IPS-18c (cell line): ENCODE data around the gene GTSE1.
A peak's percentile ranks its signal among the peaks of the same experiment; 100 is the strongest.
"Not testable (repeated sequence)": the region's sequence is repeated elsewhere in the genome, so short reads cannot be mapped to it uniquely, and the experiment has no call there.

Experiments
- H3K4me3 ChIP-seq: 2 replicates; pipeline ENCODE4 v1.7.0; 2013; ENCODE audit warnings: low read depth, mild to moderate bottlenecking, low read length, moderate library complexity; ENCODE audit not compliant: insufficient read depth
- H3K9me3 ChIP-seq: one replicate; pipeline ENCODE4 v1.6.1; 2013; ENCODE audit warnings: mild to moderate bottlenecking, low read length, moderate library complexity; ENCODE audit not compliant: control insufficient read depth, insufficient read depth

The GTSE1 gene, protein sequence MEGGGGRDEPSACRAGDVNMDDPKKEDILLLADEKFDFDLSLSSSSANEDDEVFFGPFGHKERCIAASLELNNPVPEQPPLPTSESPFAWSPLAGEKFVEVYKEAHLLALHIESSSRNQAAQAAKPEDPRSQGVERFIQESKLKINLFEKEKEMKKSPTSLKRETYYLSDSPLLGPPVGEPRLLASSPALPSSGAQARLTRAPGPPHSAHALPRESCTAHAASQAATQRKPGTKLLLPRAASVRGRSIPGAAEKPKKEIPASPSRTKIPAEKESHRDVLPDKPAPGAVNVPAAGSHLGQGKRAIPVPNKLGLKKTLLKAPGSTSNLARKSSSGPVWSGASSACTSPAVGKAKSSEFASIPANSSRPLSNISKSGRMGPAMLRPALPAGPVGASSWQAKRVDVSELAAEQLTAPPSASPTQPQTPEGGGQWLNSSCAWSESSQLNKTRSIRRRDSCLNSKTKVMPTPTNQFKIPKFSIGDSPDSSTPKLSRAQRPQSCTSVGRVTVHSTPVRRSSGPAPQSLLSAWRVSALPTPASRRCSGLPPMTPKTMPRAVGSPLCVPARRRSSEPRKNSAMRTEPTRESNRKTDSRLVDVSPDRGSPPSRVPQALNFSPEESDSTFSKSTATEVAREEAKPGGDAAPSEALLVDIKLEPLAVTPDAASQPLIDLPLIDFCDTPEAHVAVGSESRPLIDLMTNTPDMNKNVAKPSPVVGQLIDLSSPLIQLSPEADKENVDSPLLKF

DNA sequence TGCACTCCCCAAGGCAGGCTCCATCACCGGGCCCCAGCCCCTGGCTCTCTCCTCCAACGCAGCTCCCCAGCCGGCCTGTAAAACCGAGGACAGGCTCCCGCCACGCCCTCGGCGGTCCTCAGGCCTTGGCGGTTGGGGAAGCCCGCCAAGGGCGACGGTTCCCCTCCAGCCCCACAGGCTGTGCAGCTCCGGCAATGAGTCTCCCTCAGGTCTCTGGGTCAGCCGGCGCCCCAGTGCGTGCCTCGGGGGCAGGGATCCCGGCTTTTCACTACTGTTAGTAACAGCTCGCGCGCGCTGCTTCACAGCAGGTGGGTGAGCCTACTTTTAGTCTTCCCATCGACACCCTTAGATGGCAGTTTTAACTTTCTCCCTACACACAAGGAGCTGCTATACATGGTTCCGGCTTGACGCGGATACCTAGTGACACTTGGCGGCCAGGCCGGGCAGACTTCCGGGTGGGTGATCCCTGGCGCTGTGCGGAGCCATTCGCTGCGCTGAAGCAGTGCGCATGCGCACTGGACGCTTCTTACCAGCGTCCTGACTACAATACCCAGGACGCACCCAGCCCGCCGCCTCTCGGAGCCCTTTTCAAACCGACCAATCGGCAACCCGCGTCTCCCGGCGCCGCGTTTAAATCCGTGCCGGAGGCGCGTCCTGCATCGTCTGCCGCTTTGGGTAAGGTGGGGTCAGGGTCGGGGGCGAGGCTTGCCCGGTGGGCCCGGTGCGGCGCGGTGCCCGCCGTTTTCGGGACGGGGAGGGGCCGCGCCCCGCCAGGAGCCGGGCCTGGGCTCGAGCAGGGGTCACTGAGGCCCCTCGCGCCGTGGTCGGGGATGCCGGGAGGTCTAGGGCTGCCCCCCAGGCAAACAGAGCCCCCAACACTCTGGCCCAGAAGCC is at the start of gene GTSE1:
TSS of gene GTSE1 (plus strand) at position 614 of the 894 bp plus-strand sequence. CDS start 531 bp downstream, outside the sequence.
- Histone ChIP-seq H3K9me3 (no peaks in the 10 kb centered on the region), H3K4me3 (peak within 1 kb of the TSS; percentile 96)

DNA sequence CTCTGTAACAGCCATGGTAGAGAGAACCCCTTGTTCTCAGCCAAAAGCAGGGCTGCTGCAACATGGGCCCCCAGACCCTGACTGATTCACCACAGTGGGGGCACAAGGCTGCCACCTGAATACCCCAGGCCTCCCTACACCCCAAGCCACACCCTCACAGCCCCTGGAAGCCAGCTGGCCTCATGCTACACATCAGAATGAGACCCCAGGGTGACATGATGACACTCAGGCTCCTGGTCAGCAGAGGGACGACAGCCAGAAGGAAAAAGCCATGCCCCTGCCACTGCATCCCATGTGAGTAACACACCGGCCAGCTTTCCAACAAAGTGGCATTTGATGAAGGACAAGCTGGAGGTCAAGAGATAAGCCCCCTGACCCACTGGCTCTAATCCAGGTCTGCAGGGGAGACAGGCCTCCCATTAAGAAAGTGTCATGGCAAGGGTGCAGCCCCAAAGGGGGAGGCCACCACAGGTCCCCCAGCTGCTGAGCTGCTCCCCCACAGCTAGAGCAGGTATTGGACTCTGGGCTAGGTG is 49.2 kb upstream of the GTSE1 start:
- no peak overlapping the region for H3K4me3 ChIP-seq
- H3K9me3 ChIP-seq = peaks cover 2% of the 10 kb centered on the region

DNA sequence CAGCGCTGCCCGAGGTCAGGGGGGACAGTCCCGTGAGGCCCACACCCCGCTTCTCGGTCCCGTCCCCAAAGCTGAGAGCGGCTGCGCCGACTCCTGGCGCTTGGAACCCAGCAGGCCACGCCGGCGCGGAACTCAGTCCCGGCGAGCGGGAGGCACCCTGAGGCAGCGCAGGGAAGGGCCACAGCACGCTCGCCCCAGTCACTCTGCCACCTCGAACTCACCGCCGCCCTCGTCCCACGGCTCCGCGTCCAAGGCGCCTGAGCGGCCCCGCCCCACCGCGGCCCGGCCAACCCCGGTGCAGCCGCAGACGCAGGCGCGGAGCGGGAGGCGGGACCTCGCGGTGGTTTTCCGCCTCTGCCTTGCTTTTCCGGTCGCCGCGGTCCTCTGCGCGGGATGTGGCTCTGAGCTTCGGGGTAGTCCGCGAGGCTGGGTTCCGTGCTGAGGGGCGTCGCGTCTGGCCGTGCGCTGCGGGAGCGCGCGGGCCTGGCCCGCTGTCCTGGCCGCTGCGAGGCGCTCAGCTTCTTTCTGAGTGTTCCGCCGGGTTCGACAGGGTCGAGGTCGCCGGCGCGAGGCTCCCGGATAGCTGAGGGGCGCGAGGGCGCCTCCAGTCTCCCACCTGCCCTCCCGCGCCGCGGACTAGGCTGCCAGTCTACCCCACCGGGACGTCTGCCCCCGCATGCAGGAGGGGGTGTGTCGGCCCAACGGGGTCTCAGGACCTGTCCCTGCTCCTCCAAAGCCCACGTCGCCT is 46.5 kb upstream of the GTSE1 start, which contains the start of gene CDPF1:
TSS of gene CDPF1 (minus strand) at position 259 of the 748 bp plus-strand sequence. CDS start 2,009 bp downstream, outside the sequence.
- Histone ChIP-seq H3K9me3 (peaks cover 2% of the 10 kb centered on the region), H3K4me3 (peak within 1 kb of the TSS; percentile 81)

DNA sequence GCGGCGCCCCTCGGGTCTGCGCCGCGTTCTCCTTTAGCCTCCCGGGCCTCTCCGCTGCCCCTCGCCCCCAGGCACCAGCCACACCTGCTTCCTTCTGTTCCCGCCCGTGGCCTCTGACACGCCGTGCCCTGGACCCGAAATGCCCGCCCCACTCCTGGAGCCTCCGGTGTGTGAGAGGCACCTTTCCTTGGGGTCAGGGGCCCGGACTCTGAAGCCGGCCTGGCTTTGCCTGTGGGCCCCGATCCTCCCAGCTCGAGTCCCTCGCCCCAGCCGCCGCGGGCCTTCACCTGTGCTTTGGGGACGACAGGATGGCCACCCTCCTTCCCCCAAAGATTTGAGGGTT is 45.9 kb upstream of the GTSE1 start:
- Histone ChIP-seq H3K4me3 (peak overlapping the region; percentile 81), H3K9me3 (peaks cover 2% of the 10 kb centered on the region)

DNA sequence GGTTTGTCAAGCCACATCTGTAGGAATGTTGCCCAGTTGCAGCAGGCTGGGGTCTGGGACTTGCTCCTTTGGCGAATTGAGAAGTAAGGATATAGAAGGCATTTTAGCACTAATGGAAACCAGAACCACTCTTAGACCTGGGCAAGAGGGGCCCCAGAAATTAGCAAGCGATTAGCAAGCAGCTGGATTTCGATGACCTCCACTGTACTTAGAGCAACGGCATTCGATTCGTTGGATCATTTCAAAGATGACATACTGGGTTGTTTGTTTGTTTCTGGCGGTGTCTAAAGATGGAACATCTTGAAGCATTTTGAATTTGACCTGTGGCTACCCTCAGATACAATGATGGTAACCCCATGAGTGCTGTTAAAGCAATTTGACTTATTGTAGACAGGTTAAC is 45.4 kb upstream of the GTSE1 start:
- H3K4me3 ChIP-seq = no peak overlapping the region

DNA sequence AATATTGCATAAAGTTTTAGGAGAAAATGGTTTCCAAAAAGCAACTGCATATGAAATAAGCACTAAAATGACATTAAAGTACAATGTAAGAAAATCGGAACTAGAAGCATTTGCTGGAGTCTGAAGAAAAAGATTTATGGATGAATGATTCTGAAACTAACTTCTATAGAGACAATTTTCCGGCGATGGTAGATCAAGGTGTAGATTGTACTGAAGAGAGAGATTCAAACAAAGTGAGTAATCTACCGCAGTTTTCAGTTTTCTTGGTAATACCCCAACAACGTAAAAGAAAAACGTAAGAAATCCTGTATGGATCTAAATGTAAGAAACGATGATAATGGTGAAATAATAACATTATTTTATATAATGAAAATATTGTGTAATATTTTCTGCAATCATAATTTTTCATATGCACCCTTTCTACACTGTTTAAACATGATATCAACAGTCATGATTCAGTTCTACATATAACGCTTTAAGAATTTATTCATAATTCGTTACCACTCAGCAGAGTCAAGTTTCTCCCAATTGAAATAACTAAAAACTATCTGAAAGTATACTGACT is 44.8 kb upstream of the GTSE1 start:
- Histone ChIP-seq H3K4me3 (no peak overlapping the region), H3K9me3 (peaks cover 6% of the 10 kb centered on the region)

More for the DNA sequence above, 45.4 kb upstream of the GTSE1 start:
- peaks cover 2% of the 10 kb centered on the region for H3K9me3 ChIP-seq

DNA sequence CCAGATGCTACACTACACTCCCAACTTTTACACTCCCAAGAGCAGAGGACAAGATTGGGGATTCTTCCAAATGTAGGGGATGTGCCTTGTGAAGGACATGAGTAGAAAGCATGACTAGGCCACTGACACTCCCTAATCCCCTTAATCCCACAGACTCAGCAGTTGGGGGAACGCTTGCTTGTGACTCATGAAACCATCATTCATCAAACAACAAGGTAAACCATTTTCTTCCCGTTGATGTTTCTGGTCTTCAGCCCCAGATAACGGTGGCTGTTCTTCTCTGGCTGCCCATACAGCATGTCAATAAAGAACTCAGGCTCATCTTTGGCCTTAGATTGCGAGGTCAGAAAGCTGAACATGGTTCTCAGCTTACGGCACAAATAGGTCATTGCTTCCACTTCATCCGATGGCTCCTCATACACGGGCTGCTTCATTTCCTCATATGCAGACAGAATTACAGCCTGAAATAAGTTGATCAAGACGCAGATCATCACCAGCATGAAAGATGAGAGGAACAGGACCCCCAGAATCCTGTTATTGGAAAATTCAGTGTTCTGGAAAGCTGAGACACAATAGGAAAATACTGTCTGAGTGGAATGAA is 40.2 kb upstream of the GTSE1 start:
- Histone ChIP-seq H3K9me3 (peaks cover 8% of the 10 kb centered on the region), H3K4me3 (no peak overlapping the region)

DNA sequence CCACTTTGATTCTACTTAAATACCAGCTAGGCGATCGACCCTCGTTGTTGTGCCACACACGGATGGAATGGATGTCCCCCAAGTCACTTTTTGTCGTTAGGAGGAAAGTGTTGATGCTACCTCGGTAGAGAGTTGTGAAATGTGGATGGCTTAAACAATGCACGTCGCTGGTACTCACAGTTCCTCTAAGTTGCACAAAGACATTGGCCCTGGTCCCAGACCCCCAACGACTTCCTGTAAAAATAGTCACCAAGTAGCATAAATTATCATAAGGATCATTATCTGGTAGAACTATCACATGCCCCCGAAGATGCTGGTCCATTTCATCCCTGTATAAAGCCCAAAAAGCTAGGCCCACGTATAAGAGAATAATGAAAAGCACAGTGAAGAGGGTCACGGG is 37.3 kb upstream of the GTSE1 start:
- Histone ChIP-seq H3K4me3 (no peak overlapping the region), H3K9me3 (peaks cover 10% of the 10 kb centered on the region)

DNA sequence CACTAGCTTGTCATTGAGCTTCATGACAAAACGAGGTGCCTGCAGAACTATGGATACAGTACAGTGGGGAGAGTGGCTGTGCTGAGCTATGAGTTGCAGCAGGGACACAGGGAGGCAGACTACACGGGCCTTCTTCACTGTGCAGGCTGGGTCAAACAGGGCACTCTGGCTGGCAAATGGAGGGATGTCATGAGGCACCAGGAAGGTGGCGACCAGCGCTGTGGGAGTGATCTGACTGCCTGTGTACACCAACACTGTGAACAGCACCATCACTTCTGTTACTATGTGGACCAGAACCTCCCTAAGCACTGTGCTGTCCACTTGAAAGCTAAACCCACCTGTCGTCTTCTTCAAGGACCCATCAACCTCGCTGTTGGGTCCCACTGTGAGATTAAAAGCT is 36.6 kb upstream of the GTSE1 start:
- peaks cover 11% of the 10 kb centered on the region for H3K9me3 ChIP-seq

DNA sequence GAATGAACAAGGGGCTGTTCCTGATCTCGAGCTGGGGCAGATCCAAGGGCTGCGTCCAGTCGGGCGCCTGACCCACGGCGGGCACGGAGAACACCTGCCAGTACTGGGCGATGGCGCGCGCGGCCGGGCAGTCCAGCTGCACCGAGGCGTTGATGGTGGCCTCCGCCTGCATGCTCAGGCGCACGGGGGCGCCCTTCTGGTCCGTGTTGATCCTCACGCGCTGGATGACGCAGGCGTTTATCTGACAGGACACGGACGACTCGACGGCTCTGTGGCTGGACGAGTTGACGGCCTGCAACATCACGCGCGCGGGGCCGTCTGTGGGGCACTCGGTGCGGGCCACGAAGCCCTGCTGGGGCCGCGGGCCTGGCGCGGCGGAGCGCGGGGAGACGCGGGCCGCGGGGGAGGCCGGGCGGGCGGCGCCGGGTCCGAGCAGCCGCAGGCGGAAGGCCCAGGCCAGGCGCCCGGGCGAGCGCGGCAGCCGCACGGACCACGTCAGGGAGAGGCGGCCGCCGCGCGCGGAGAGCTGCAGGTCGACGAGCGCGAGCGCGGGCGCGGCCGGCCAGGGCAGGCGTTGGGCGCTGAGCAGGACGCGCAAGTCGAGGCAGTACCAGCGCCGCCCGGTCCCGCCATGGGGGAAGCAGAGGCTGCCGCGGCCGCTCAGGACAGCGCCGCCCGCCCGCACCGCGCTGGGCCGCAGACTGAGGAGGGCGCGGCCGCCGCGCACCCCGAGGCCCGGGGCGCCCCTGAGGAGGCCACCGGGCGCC is 34.0 kb upstream of the GTSE1 start:
- Histone ChIP-seq H3K4me3 (peak overlapping the region; percentile 20), H3K9me3 (peaks cover 11% of the 10 kb centered on the region)

More for the DNA sequence above, 36.6 kb upstream of the GTSE1 start:
- H3K4me3 ChIP-seq = no peak overlapping the region

DNA sequence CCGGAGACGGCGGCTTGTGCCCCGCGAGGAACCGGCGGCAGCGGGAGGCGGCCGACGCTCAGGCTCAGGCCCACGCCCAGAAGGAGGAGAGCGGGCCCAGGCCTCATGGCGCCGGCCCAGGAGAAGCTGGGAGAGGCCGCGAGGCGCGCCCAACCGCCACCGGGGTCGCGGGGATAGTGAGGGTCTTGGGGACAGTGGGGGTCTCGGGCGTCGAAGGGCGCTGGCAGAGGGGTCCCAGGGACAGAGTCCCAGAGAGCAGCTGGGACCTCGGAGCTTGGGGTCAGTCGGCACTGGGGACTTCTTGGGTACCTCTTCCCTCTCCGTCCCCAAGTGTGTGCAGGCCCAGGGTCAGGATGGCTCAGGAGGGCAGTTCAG is 33.5 kb upstream of the GTSE1 start, which contains the start of gene PKDREJ:
TSS of gene PKDREJ (minus strand) at position 128 of the 375 bp plus-strand sequence. CDS start at position 107, 21 bp downstream.
- Histone ChIP-seq H3K9me3 (peaks cover 11% of the 10 kb centered on the region), H3K4me3 (peak within 1 kb of the TSS; percentile 20)

DNA sequence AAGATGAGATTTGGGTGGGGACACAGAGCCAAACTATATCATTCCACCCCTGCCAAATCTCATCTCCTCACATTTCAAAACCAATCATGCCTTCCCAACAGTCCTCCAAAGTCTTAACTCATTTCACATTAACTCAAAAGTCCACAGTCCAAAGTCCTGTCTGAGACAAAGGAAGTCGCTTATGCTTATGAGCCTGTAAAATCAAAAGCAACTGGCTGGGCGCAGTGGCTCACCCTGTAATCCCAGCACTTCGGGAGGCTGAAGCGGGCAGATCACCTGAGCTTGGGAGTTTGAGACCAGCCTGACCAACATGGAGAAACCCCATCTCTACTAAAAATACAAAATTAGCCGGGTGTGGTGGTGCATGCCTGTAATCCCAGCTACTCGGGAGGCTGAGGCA is 32.1 kb upstream of the GTSE1 start:
- peak overlapping the region; percentile 15; the same call in 1 of the 2 replicates for H3K4me3 ChIP-seq
- peaks cover 11% of the 10 kb centered on the region for H3K9me3 ChIP-seq

DNA sequence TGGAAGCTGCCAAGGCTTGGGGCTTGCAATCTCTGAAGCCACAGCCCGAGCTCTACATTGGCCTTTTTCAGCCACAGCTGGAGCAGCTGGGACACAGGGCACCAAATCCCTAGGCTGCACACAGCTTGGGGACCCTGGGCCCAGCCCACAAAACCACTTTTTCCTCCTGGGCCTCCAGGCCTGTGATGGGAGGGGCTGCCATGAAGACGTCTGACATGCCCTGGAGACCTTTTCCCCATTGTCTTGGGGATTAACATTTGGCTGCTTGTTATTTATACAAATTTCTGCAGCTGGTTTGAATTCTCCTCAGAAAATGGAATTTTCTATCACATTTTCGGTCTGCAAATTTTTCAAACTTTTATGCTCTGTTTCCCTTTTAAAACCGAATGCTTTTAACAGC is 31.0 kb upstream of the GTSE1 start:
- not testable (repeated sequence) for H3K4me3 ChIP-seq, H3K9me3 ChIP-seq

DNA sequence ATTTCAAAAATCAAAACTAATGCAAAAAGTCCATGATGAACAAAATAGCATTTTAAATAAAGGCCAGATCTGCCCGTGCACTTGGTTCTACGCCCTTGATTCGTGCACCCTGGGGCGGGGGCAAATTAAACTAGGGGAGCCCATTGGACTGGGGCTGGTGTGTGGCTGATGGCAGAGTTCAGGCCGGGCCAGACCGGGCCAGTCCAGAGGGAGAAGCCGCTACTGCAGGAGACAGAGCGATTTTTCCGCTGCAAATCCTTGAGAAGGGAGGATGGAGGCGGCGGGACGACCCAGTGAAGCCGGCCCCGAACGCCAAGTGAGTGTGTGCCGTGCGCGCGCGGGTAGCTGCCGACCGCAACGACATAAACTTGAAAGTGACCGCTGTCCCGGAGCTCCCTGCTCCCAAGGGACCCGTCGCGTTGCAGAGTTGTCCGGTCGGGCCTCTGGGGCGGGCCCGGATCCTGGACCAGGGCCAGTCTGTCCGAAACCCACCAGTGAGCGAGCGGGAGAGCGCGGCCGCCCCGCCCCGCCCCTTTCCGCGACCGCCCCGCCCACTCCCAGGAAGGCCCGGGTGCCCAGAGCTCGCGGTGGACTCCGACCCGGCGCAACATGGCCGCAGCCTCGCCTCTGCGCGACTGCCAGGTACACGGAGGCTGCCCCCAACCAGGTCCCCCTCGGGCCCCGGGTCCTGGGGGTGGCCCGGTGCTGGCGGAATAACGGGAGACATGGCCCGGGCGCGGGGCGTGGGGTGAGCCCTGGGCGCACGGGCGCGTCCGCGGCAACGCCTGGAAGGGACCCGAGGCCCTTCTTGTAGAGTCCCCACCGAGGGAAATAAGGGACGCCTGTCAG is 29.0 kb upstream of the GTSE1 start, which contains the start of gene TTC38:
TSS of gene TTC38 (plus strand) at position 578 of the 849 bp plus-strand sequence. CDS start at position 610, 32 bp downstream.
- Histone ChIP-seq H3K4me3 (peak within 1 kb of the TSS; percentile 75), H3K9me3 (peaks cover 7% of the 10 kb centered on the region)
